Suppressor macrophage treated with lipopolysaccharide for 4 hours (primary cell): ENCODE data around the gene PDCD4.

Experiments
- DNase-seq: peaks from one replicate; pipeline ENCODE4 v3.0.0-alpha.2; 2020

PDCD4 gene

DNA sequence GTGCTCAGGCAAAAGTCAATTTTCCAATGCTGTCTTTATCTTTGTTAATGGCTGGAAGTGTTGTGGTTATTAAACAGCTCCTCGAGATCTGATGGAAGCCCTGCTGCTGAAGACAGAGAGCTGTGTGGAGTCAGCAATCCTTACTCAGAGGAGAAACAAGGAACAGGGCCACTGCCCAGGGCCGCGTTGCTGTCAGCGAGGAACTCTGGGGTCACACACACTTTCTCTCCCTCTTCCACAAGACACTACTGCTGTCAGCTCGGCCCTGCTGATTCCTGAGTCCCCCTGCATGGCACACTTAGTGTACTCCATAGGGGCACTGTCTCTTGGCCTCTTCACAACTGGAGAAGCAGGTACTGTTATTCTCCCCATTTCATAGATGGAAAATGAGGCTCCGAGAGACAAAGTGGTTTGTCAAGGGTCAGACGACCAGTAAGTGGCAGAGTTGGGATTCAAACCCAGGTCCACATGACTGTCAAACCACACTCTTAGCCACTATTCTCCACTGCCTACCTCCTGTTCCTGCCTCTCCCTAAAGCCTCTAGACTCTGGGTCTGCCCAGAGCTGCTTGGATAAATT is 29.3 kb upstream of the PDCD4 start:
- DNase-seq = peak; percentile 39

GRCh38 chr10:110843031-110843430 is 28.7 kb upstream of the PDCD4 start:
- peak; percentile 54 for DNase-seq

- no peak for DNase-seq
Observed at GRCh38 chr10:110843796-110844616, 27.7 kb upstream of the PDCD4 start.

GRCh38 chr10:110844617-110844881 is 27.2 kb upstream of the PDCD4 start:
- no peak for DNase-seq

- DNase-seq = no peak
Observed at GRCh38 chr10:110845192-110845755, 26.5 kb upstream of the PDCD4 start.

DNA sequence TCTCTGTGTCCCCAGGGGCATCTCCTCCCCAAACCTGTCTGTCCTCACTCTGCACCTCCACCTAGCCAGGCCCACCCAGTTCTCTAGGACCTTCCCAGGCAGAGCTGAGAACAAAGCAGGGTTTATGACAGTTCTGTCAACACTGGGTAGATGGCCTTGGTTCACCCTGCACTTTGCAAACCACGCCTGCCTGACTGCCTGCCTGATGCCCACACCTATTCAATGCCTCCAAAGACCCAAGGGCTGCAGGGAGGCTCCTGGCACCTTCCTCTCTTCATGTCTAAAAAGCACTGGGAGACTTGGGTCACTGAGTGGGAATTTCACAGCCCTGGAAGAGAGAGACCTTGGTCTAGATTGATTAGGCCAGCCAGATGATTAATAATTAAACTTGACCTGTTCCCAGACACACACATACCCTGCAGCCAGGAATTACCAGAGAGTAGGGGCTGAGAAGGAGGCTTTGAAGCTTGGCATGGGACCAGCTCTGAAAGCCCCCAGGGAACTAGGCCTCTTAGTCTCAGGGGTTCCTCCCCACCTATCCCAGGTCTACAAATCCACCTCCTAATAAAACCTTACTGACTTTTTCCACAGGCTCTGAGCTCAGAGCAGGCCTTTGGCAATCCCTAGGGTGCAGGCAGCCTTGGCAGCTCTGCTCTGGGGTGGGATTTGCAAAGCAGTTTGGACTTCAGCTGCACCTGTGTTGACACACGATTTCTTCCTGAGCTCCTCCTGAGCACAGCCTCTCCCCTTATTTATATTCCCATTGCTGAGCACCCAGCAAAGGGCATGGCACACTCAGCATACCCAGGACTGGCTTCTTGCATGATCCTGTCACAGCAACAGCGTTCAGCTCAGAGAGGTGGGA is 25.7 kb upstream of the PDCD4 start:
- no peak for DNase-seq

DNA sequence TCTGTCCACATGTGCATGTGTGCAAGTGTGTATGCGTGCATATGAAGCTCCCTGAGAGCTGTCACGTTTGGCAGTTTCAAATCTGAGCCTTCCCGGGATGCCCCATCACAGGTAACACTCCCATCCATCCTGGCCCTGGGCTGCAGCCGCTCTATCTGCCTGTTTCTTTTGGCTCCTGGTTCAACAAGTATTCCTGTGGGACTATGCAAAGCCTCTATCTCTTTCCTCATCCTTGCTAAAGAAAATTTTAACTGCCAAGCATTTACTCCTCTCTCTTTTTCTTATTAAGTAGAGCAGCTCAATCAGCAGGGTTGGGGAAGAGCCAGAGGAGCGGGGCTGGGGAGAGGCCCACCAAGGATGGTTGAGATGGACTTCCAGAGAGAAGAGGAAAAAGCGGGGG is 24.4 kb upstream of the PDCD4 start:
- DNase-seq = no peak

GRCh38 chr10:110848106-110848505 is 23.6 kb upstream of the PDCD4 start:
- DNase-seq = no peak

- no peak for DNase-seq
Observed at GRCh38 chr10:110850099-110850498, 21.6 kb upstream of the PDCD4 start.

DNA sequence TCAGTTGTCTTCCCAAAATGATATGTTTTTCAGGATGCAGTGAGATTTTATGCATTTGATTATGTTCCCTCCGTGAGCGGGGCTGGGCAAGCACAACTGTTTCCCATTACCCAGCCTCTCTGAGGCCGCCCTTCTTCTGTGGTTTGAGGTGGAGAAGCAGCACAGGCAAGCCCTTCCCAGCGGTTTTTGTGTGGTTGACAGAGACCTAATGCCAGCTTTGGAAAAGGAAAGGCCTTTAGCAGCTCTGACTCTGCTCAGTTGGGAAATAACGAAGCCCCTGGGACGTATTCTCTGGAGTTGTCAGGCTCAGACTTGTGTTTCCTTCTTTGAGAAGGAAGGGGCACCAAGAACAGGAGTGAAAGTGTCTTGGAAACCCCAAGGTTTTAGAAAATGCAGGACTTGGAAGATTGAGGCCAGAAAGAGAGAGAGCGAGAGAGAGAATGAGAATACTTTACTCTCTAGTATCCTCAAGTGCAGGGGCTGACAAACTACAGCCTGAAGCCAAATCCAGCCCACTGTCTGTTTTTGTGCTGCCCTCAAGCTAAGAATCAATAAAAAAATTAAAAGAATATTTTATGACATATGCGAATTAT is 20.6 kb upstream of the PDCD4 start:
- peak; percentile 42 for DNase-seq

DNA sequence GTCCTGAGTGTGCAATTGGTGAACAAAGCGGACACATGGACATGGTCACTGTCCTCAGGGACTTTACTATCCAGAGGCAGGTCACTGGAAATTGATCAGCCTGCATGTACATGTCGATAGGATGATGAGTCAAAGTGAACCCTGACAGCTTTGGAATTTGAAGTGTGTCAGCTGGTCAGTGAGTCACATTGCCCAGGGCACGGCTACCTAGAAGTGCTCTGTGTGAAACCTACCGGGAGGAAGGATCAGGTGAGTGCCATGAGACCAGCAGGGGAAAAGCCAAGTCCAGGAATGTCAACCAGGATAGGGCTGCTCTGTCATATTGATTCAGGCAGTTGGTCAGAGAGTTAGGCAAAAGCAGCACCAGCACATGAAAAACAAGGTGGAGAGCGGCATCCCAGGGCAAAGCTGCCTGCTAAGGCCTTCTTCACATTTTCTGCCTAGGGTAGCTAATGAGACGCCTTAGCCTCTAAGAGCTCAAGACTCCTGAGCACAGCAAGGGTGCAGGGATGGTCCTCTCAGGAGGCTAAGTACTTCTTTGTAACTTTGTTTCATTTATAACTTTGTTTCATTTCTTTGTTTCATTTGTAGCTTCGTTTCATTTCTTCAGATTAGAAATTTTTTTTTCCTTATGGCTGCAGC is 19.4 kb upstream of the PDCD4 start:
- DNase-seq = no peak

DNA sequence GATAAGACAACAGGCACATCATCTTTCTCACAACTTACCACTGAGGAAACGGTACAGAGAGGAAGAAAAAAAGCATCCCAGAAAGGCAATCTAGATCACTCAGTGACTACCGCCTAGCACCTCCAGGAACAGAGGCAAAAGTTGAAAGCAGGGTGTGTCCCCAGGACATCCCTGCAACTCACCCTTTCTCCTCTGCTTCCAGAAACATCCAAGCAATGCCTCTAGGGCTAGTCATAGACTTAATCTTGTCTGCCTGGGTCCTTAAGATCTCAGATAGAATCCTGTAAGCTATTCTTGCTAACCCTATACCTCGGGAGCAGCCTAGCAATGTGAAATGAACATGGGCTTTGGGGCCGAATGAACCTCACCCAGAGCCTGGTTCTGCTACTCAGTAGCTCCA is 18.8 kb upstream of the PDCD4 start:
- no peak for DNase-seq

DNA sequence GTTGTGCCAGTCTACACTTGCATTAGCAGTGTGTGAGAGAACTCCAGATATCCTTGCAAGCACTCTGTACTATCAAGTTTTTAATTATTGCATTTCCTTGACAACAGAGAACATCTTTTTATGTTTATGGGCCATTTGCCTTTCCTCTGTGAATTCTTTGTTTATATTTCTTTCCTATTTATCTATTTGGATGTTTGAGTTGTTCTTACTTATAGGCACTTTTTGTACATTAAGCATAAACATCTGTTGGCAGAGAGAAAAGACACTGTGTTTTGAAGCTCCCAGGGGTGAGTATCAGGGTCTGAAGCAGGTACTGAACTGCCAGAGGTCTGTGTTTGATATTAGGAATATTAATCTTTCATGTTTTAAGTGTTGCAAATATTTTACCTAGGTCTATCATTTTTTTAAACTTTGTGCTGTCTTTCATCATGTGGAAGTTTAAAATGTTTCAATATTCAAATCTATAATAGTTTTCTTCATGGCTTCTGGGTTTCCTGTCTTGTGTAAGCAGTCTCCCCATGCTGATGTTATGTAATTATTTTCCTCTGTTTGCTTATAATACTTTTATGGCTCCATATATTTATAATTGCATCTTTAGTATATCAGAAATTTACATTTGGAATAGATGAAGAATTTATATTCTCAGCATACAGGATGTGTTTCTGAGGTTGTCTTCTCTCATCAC is 17.7 kb upstream of the PDCD4 start:
- no peak for DNase-seq

DNA sequence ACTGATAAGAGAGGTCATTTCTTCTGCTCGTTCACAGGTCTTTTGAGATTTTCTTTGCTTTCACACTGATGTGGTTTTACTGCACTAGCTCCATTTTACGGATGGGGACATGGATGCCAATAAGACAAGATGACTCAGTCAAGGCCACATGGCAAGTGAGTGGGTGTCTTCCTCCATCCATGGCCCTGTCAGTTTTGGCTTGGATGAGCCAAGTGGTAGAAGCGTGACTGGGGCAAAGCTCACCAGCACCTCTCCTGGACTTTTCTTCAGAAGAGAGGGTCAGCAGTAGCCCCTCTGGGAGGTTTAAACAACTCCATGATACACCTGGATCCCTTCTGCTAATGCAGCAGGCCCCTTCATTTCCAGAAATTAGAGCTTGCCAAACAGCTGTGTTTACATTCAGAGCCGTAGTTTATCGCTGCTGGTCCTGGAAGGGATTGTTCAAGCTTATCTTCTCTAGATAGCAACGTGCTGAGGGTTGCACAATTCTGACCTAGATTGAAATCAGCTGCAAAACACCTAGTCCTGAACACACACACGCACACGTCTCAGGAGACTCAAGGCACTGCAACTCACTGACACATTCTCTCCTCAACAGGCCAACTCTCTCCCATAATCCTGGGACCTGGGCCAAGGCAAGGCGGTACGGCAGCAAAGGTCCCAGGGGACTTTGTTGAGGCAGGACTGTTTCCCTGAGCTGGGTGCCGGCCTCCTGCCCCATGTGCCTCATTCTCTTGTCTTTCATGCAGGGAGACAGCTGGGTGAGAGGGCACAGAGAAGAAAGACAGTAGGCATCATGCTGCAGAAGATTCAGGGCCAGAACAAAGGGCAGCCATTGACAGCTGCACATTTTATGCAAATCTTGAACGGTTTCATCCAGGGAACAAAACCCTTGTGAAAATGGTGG is 14.2 kb upstream of the PDCD4 start:
- DNase-seq = peak; percentile 61

DNA sequence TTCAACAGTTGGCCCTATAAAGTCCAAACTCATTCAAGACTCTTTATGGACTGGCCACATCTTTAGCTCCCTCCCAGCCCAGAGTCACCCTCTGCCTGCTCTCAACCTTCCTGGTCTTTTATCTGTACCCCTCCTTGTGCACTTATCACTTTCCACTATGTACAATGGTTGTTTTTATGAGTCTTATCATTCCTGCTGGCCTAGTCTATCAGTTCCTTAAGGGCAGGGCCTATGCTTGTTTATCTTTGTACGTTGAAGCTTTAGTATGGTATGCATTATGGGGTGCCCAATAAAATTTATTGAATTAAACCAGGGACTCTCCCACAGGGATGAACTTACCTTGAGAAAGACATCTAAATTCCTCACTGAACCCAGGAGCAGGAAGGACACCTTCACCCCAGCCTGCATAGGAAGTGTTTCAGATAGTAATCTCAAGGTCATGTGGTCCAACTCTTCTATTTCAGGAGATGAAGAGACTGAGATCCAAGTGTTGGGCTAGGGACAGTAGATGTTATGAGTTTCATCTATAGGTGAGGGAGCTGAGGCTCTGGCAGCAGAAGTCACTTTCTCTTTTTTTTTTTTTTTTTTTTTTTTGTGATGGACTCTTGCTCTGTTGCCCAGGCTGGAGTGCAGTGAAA is 13.3 kb upstream of the PDCD4 start:
- DNase-seq = no peak

DNA sequence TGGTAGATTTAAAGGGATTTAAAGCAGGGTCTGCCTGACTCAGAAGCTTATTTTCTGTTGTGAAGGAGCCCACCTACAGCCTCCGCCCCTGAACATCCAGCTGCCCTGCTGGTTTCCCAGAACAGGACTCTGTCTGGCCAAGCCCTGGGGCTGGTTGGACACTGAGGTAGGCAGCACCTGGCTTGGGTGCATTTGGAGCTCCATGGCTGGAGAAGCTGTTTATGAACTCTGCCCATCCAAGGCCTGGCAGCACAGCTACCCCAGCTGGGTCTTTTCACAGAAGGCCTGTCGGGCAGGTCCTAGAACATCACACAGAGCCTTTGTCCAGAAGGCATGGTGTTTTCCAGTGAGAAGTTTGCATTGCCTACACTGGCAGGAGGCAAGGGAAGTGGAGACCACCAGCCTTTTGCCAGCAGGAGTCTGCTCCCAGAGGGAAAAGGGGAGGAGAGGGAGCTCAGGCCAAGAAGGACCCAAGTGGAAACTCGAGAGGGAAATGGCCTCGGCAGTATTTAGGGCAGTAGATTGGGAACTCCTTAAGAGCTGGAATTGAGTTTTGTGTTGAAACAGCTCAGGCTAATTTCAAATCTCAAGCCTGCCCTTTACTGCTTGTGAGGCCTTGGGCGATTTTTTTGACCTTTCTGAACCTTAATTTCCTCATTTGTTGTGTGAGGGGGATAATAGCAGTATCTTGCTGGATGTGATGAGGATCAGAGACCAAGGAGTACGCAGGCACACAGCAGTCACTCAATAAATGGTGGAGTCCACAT is 12.3 kb upstream of the PDCD4 start:
- DNase-seq = peak; percentile 67

DNA sequence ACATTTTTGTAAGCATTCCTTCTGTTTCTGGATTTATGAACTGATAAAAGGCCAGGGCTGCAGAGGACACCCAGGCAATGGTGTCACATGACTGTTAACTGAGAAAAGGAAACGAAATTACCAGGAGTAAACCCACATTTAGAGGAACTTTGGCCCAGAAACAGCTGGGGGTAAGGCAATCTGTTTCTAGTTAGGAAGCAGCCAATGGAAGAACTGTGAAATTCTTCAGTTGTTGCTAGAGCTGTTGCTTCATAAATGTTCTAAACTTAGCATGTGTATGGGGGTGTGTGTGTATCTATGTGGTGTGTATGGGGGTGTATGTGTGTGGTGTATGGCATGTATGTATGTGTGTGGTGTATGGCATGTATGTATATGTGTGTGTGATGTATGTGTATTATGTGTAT is 11.8 kb upstream of the PDCD4 start:
- peak; percentile 85 for DNase-seq

DNA sequence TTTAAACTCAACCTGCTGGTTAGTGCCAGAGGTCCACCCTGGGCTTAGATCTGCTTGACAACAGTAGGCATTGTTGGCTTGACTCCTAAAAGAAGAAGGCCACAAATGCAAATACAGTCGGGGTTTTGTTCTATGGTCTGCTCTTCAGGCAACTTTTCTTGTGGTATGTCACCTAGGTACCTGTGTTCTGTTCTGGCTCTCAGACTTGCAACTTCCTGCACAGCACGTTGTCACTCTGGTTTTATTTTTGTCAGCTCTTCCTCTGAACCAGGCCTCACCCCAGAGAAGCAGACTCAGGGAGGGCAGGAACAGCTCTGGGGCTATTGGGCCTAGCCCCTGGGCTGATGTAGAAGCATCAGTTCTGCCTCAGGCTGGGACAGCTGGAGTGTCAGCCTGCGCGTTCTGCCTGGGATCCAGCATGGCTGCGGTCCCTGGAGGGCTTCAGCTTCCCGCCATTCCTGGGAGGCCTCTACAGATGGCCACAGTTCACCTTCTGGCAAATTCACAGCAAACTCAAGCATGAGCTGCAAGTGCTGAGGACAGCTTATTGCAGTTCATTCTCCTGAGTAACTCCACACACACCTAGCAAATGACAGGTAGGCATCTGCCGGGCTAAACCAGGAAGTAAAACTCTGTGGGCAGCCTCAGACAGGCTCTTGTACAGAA is 11.0 kb upstream of the PDCD4 start:
- DNase-seq = no peak

GRCh38 chr10:110861476-110861875 is 10.3 kb upstream of the PDCD4 start:
- no peak for DNase-seq
